Skeletal muscle cell (primary cell): Measurements from ENCODE around the gene EPHB2.

Experiments
- DNase-seq: peaks from one replicate; pipeline ENCODE4 v3.0.0-alpha.2; 2010; ENCODE audit warnings: low read depth
- H3K4me3 ChIP-seq: 2 replicates; pipeline ENCODE4 v1.5.1; 2011; ENCODE audit warnings: low read depth, mild to moderate bottlenecking, control low read depth, low read length, moderate library complexity

The EPHB2 gene

GRCh38 chr1:22864886-22865285 lies 154.2 kb downstream of the EPHB2 start:
- DNase-seq: no peak
- no peak overlapping the region for H3K4me3 ChIP-seq

GRCh38 chr1:22865736-22866135 lies 155.1 kb downstream of the EPHB2 start:
- DNase-seq: no peak
- no peak overlapping the region for H3K4me3 ChIP-seq

GRCh38 chr1:22866868-22867267 lies 156.2 kb downstream of the EPHB2 start:
- no peak overlapping the region for H3K4me3 ChIP-seq
- DNase-seq: no peak

- H3K4me3 ChIP-seq: no peak overlapping the region
- DNase-seq: no peak
Measured at GRCh38 chr1:22868331-22868730, 157.7 kb downstream of the EPHB2 start.

- no peak for DNase-seq
- no peak overlapping the region for H3K4me3 ChIP-seq
Measured at GRCh38 chr1:22869325-22869724, 158.7 kb downstream of the EPHB2 start.

- no peak for DNase-seq
- H3K4me3 ChIP-seq: no peak overlapping the region
Measured at GRCh38 chr1:22870201-22870871, 159.7 kb downstream of the EPHB2 start.

GRCh38 chr1:22872981-22873664 lies 162.5 kb downstream of the EPHB2 start:
- H3K4me3 ChIP-seq: no peak overlapping the region
- no peak for DNase-seq

GRCh38 chr1:22874785-22875184 lies 164.1 kb downstream of the EPHB2 start:
- no peak overlapping the region for H3K4me3 ChIP-seq
- no peak for DNase-seq

GRCh38 chr1:22875241-22875640 lies 164.6 kb downstream of the EPHB2 start:
- H3K4me3 ChIP-seq: no peak overlapping the region
- no peak for DNase-seq

- DNase-seq: no peak
- H3K4me3 ChIP-seq: no peak overlapping the region
Measured at GRCh38 chr1:22875841-22876240, 165.2 kb downstream of the EPHB2 start.

GRCh38 chr1:22876359-22877111 lies 165.9 kb downstream of the EPHB2 start:
- DNase-seq: peak; percentile 88
- H3K4me3 ChIP-seq: no peak overlapping the region

GRCh38 chr1:22877112-22877915 lies 166.7 kb downstream of the EPHB2 start:
- DNase-seq: no peak
- no peak overlapping the region for H3K4me3 ChIP-seq

GRCh38 chr1:22877980-22878379 lies 167.3 kb downstream of the EPHB2 start:
- no peak for DNase-seq
- no peak overlapping the region for H3K4me3 ChIP-seq

- DNase-seq: no peak
- H3K4me3 ChIP-seq: no peak overlapping the region
Measured at GRCh38 chr1:22878626-22879025, 168.0 kb downstream of the EPHB2 start.

- no peak for DNase-seq
- no peak overlapping the region for H3K4me3 ChIP-seq
Measured at GRCh38 chr1:22879445-22879844, 168.8 kb downstream of the EPHB2 start.

GRCh38 chr1:22880174-22880601 lies 169.5 kb downstream of the EPHB2 start:
- no peak for DNase-seq
- H3K4me3 ChIP-seq: no peak overlapping the region

GRCh38 chr1:22883406-22883805 lies 172.8 kb downstream of the EPHB2 start:
- no peak for DNase-seq

GRCh38 chr1:22884806-22885530 lies 174.3 kb downstream of the EPHB2 start:
- H3K4me3 ChIP-seq: no peak overlapping the region
- no peak for DNase-seq

More at GRCh38 chr1:22883406-22883805, 172.8 kb downstream of the EPHB2 start:
- no peak overlapping the region for H3K4me3 ChIP-seq

- H3K4me3 ChIP-seq: no peak overlapping the region
- no peak for DNase-seq
Measured at GRCh38 chr1:22886211-22886610, 175.6 kb downstream of the EPHB2 start.
